Cardiac fibroblast (primary cell): ENCODE data around the gene NDC1.

Source experiments
- DNase-seq, 2 donors: peaks; one replicate each; pipeline versions ENCODE4 v3.0.0 to v3.0.0-alpha.2; 2010; ENCODE audit warnings: low read depth in 2 of 2
- H3K4me3 ChIP-seq, 2 donors: replicated peaks in 1 of 2; 1 replicate in 1 of 2; 2 replicates in 1 of 2; pipeline ENCODE4 v1.5.1; 2011; ENCODE audit warnings: low read depth in 2 of 2, low read length in 2 of 2, mild to moderate bottlenecking in 2 of 2, moderate library complexity in 1 of 2
- CTCF ChIP-seq: IDR thresholded peaks from one replicate; pipeline ENCODE4 v1.5.1; 2011; ENCODE audit warnings: low read depth, mild to moderate bottlenecking, low read length, inconsistent platforms

The NDC1 gene

GRCh38 chr1:53869454-53870117 is 31.5 kb upstream of the NDC1 start:
- no peak overlapping the region for H3K4me3 ChIP-seq
- TF ChIP-seq CTCF: no peak
- no peak for DNase-seq

GRCh38 chr1:53868565-53868964 is 30.5 kb upstream of the NDC1 start:
- no peak for DNase-seq
- H3K4me3 ChIP-seq: no peak overlapping the region
- TF ChIP-seq CTCF: no peak

DNA sequence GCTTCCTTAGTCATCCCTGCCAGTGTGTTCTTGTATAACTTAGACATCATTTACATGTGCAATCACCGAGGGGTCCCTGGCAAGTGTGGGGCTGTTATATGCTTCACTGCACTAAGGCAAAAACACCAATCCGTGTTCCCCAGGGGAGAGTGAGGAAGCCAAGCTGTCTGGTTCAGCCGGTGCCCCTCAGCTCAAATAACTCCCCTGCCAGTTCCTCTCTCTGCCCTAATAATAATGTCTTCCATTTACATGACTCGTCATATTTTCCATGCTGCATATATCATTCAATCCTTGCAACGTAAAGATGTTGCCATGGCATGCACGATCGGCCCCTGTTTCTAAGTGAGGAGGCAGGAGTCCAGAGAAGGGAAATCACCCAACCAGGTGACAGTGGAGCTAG is 24.4 kb upstream of the NDC1 start:
- H3K4me3 ChIP-seq: no peak overlapping the region
- TF ChIP-seq CTCF: no peak
- no peak for DNase-seq

- H3K4me3 ChIP-seq: no peak overlapping the region
- TF ChIP-seq CTCF: peak; percentile 84
- peak; percentile 67 to 69 for DNase-seq
Measured at GRCh38 chr1:53860967-53861411, 22.9 kb upstream of the NDC1 start.

- no peak for DNase-seq
Measured at GRCh38 chr1:53851571-53852285, 13.6 kb upstream of the NDC1 start.

DNA sequence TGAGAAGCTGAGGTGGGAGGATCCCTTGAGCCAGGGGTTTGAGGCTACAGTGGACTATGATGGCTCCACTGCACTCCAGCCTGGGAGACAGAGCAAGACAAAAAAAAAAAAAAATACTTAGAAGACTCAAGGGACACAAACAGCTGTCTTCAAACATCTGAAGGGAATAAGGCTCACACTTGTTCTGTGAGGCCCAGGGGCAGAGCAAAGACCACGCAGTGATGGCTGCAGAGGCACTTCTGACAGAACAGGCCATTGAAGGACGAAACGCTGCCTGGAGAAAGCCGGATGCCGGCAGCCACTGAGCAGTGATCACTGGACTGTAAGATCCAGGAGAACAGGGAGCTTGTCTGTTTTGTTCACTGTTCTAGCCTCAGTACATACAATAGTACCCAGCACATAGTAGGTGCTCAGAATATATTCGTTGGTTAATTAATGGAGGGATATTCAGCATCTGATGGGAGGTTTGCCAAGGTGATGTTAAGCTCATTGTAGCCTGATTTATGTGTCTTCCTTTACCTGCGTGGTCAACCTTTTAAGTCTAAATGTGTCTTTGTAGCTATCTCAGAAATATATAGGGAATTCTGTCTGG is 12.1 kb upstream of the NDC1 start:
- no peak overlapping the region for H3K4me3 ChIP-seq
- no peak for TF ChIP-seq CTCF
- DNase-seq: no peak

More at GRCh38 chr1:53851571-53852285, 13.6 kb upstream of the NDC1 start:
- no peak for TF ChIP-seq CTCF
- H3K4me3 ChIP-seq: no peak overlapping the region
